Measurements from ENCODE around the gene THBS2.

DNA sequence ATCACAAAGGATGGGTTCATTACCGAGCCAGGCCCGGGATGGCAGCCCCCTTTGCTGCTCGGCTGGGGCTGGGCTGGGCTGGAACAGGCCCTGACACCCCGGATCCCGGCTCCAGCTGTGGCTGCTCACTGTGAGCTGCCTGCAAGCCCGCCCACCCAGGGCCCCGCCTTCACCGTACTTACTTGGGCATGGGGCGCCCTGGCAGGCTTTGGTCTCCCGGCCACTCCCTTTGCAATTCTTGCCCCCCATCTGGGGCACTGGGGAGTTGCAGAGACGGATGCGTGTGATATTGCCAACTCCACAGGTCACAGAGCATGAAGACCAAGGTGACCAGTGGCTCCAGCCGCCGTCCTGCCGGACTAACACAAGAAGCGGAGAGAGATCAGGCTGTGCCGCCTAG is 16.7 kb downstream of the THBS2 start:
- no peak for TF ChIP-seq EZH2 (optimal IDR thresholded peaks at IDR 0.05; ENCODE audit: low read depth, low read length)
- TF ChIP-seq, protein P1, sequence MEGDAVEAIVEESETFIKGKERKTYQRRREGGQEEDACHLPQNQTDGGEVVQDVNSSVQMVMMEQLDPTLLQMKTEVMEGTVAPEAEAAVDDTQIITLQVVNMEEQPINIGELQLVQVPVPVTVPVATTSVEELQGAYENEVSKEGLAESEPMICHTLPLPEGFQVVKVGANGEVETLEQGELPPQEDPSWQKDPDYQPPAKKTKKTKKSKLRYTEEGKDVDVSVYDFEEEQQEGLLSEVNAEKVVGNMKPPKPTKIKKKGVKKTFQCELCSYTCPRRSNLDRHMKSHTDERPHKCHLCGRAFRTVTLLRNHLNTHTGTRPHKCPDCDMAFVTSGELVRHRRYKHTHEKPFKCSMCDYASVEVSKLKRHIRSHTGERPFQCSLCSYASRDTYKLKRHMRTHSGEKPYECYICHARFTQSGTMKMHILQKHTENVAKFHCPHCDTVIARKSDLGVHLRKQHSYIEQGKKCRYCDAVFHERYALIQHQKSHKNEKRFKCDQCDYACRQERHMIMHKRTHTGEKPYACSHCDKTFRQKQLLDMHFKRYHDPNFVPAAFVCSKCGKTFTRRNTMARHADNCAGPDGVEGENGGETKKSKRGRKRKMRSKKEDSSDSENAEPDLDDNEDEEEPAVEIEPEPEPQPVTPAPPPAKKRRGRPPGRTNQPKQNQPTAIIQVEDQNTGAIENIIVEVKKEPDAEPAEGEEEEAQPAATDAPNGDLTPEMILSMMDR (IDR thresholded peaks at IDR 0.05; ENCODE audit: low read length) = no peak
